Activated CD4-positive, alpha-beta memory T cell treated with anti-CD3 and anti-CD28 coated beads, Interleukin-2, amount 10 ng/mL, durations not matched to agents 7 days and 5 days (primary cell): ENCODE results near the gene APBA2. TPM values are rescaled to one million over a fixed set of nuclear protein-coding genes. Genes with fewer than 3 reads are reported as not detected.

Experiments
- CTCF ChIA-PET: fragments of 350-600 bp; sonication (Branson Sonifier 250); formaldehyde crosslinking; loops from one replicate; lab custom pipeline; 2021; ENCODE audit warnings: antibody characterized with exemption, inconsistent platforms; lab: Charles Lee
- POLR2A ChIA-PET: fragments of 350-600 bp; sonication (Branson Sonifier 250); formaldehyde crosslinking; loops from one replicate; lab custom pipeline; 2021; ENCODE audit warnings: antibody characterized with exemption; lab: Charles Lee
- DNase-seq: peaks from one replicate; pipeline ENCODE4 v3.0.0-alpha.2; 2020
- H3K27ac Mint-ChIP-seq: one replicate; pipeline ENCODE4 v1.8.0; 2021; ENCODE audit warnings: mild to moderate bottlenecking, mixed read lengths
- H3K27me3 Mint-ChIP-seq: one replicate; pipeline ENCODE4 v1.8.0; 2021; ENCODE audit warnings: mixed read lengths
- H3K36me3 Mint-ChIP-seq: one replicate; pipeline ENCODE4 v1.8.0; 2021; ENCODE audit warnings: low read depth, mixed read lengths
- H3K4me1 Mint-ChIP-seq: one replicate; pipeline ENCODE4 v1.8.0; 2021; ENCODE audit warnings: mixed read lengths
- H3K4me3 Mint-ChIP-seq: one replicate; pipeline ENCODE4 v1.8.0; 2021; ENCODE audit warnings: mild to moderate bottlenecking, mixed read lengths
- H3K9me3 Mint-ChIP-seq: one replicate; pipeline ENCODE4 v1.8.0; 2021; ENCODE audit warnings: mixed read lengths
- total RNA-seq, 2 experiments: library from RNA; stranded (reverse); gene quantifications; one replicate each; pipeline ENCODE4 v1.2.3, GENCODE V29; 2021

APBA2 gene
- total RNA-seq, 2 experiments from 2014 or later = 0.81 to 0.93 TPM

GRCh38 chr15:28986108-28986507 lies 100.3 kb downstream of the APBA2 start:
- Mint-ChIP-seq H3K9me3 (no peaks in the 10 kb centered on the region), H3K27ac (no peak overlapping the region), H3K4me3 (no peak overlapping the region), H3K27me3 (no peaks in the 10 kb centered on the region), H3K36me3 (no peaks in the 10 kb centered on the region), H3K4me1 (no peaks in the 10 kb centered on the region)
- ChIA-PET POLR2A (no interaction called here), CTCF (no interaction called here)
- no peak for DNase-seq

- ChIA-PET POLR2A (no interaction called here), CTCF (no interaction called here)
- Mint-ChIP-seq H3K4me1 (no peaks in the 10 kb centered on the region), H3K9me3 (no peaks in the 10 kb centered on the region), H3K27ac (no peak overlapping the region), H3K4me3 (no peak overlapping the region), H3K27me3 (no peaks in the 10 kb centered on the region), H3K36me3 (no peaks in the 10 kb centered on the region)
- DNase-seq = no peak
Observed at GRCh38 chr15:28986726-28987125, 101.0 kb downstream of the APBA2 start.

GRCh38 chr15:28987337-28987736 lies 101.6 kb downstream of the APBA2 start:
- no peak overlapping the region for H3K27ac Mint-ChIP-seq
- H3K27me3 Mint-ChIP-seq = no peaks in the 10 kb centered on the region
- ChIA-PET CTCF (no interaction called here), POLR2A (no interaction called here)
- no peaks in the 10 kb centered on the region for H3K36me3 Mint-ChIP-seq
- no peaks in the 10 kb centered on the region for H3K4me1 Mint-ChIP-seq
- no peak overlapping the region for H3K4me3 Mint-ChIP-seq
- DNase-seq = no peak
- no peaks in the 10 kb centered on the region for H3K9me3 Mint-ChIP-seq

GRCh38 chr15:28989239-28989830 lies 103.6 kb downstream of the APBA2 start:
- ChIA-PET POLR2A (no interaction called here), CTCF (interaction anchor here (1.2 kb wide), 1 partner anchor 20 kb away, joined by 3 read pairs; no protein-coding TSS in a partner anchor)
- Mint-ChIP-seq H3K4me1 (peaks cover 2% of the 10 kb centered on the region), H3K9me3 (no peaks in the 10 kb centered on the region), H3K27me3 (no peaks in the 10 kb centered on the region), H3K36me3 (no peaks in the 10 kb centered on the region), H3K27ac (no peak overlapping the region), H3K4me3 (no peak overlapping the region)
- no peak for DNase-seq

GRCh38 chr15:28989896-28990295 lies 104.1 kb downstream of the APBA2 start:
- no peak overlapping the region for H3K27ac Mint-ChIP-seq
- ChIA-PET POLR2A (no interaction called here), CTCF (interaction anchor here (1.2 to 1.4 kb wide), 2 partner anchors 20 to 100 kb away, joined by 3 read pairs; no protein-coding TSS in a partner anchor)
- no peaks in the 10 kb centered on the region for H3K9me3 Mint-ChIP-seq
- H3K4me1 Mint-ChIP-seq = peaks cover 2% of the 10 kb centered on the region
- DNase-seq = no peak
- H3K27me3 Mint-ChIP-seq = no peaks in the 10 kb centered on the region
- H3K36me3 Mint-ChIP-seq = no peaks in the 10 kb centered on the region
- no peak overlapping the region for H3K4me3 Mint-ChIP-seq

- ChIA-PET CTCF (interaction anchor here (1.2 to 1.4 kb wide), 2 partner anchors 19 to 100 kb away, joined by 3 read pairs; no protein-coding TSS in a partner anchor), POLR2A (no interaction called here)
- H3K27ac Mint-ChIP-seq = no peak overlapping the region
- peaks cover 2% of the 10 kb centered on the region for H3K4me1 Mint-ChIP-seq
- no peak overlapping the region for H3K4me3 Mint-ChIP-seq
- H3K36me3 Mint-ChIP-seq = no peaks in the 10 kb centered on the region
- H3K27me3 Mint-ChIP-seq = no peaks in the 10 kb centered on the region
- no peaks in the 10 kb centered on the region for H3K9me3 Mint-ChIP-seq
- no peak for DNase-seq
Observed at GRCh38 chr15:28990390-28990789, 104.6 kb downstream of the APBA2 start.

- Mint-ChIP-seq H3K27ac (no peak overlapping the region), H3K27me3 (no peaks in the 10 kb centered on the region), H3K9me3 (no peaks in the 10 kb centered on the region), H3K4me1 (peaks cover 2% of the 10 kb centered on the region), H3K4me3 (no peak overlapping the region), H3K36me3 (no peaks in the 10 kb centered on the region)
- POLR2A ChIA-PET = no interaction called here
- CTCF ChIA-PET = interaction anchor here (0.8 to 1.4 kb wide), 2 partner anchors 99 to 111 kb away, joined by 3 read pairs; no protein-coding TSS in a partner anchor
- no peak for DNase-seq
Observed at GRCh38 chr15:28991236-28992171, 105.7 kb downstream of the APBA2 start.

- DNase-seq = no peak
- no peaks in the 10 kb centered on the region for H3K27me3 Mint-ChIP-seq
- ChIA-PET CTCF (no interaction called here), POLR2A (no interaction called here)
- H3K27ac Mint-ChIP-seq = no peak overlapping the region
- no peaks in the 10 kb centered on the region for H3K36me3 Mint-ChIP-seq
- H3K9me3 Mint-ChIP-seq = no peaks in the 10 kb centered on the region
- H3K4me3 Mint-ChIP-seq = no peak overlapping the region
- H3K4me1 Mint-ChIP-seq = peaks cover 2% of the 10 kb centered on the region
Observed at GRCh38 chr15:28992336-28992864, 106.6 kb downstream of the APBA2 start.

GRCh38 chr15:28993051-28993719 lies 107.4 kb downstream of the APBA2 start:
- POLR2A ChIA-PET = no interaction called here
- no peak overlapping the region for H3K27ac Mint-ChIP-seq
- no peaks in the 10 kb centered on the region for H3K27me3 Mint-ChIP-seq
- no peak overlapping the region for H3K4me3 Mint-ChIP-seq
- no peaks in the 10 kb centered on the region for H3K9me3 Mint-ChIP-seq
- no peak for DNase-seq
- CTCF ChIA-PET = no interaction called here
- H3K4me1 Mint-ChIP-seq = peaks cover 2% of the 10 kb centered on the region
- no peaks in the 10 kb centered on the region for H3K36me3 Mint-ChIP-seq

GRCh38 chr15:28993720-28994053 lies 107.9 kb downstream of the APBA2 start:
- H3K4me1 Mint-ChIP-seq = peaks cover 2% of the 10 kb centered on the region
- DNase-seq = no peak
- no peak overlapping the region for H3K4me3 Mint-ChIP-seq
- POLR2A ChIA-PET = no interaction called here
- CTCF ChIA-PET = interaction anchor here (1.3 kb wide), 1 partner anchor 96 kb away, joined by 4 read pairs; no protein-coding TSS in a partner anchor
- H3K27ac Mint-ChIP-seq = no peak overlapping the region
- H3K36me3 Mint-ChIP-seq = no peaks in the 10 kb centered on the region
- no peaks in the 10 kb centered on the region for H3K9me3 Mint-ChIP-seq
- no peaks in the 10 kb centered on the region for H3K27me3 Mint-ChIP-seq

GRCh38 chr15:28994142-28994830 lies 108.5 kb downstream of the APBA2 start:
- Mint-ChIP-seq H3K4me1 (peaks cover 2% of the 10 kb centered on the region), H3K27me3 (no peaks in the 10 kb centered on the region), H3K9me3 (no peaks in the 10 kb centered on the region), H3K27ac (no peak overlapping the region), H3K4me3 (no peak overlapping the region), H3K36me3 (no peaks in the 10 kb centered on the region)
- POLR2A ChIA-PET = no interaction called here
- CTCF ChIA-PET = interaction anchor here (1.3 kb wide), 1 partner anchor 95 kb away, joined by 4 read pairs; no protein-coding TSS in a partner anchor
- no peak for DNase-seq

- DNase-seq = no peak
- Mint-ChIP-seq H3K9me3 (no peaks in the 10 kb centered on the region), H3K36me3 (no peaks in the 10 kb centered on the region), H3K4me1 (peaks cover 2% of the 10 kb centered on the region), H3K27me3 (no peaks in the 10 kb centered on the region), H3K27ac (no peak overlapping the region), H3K4me3 (no peak overlapping the region)
- ChIA-PET POLR2A (no interaction called here), CTCF (interaction anchor here (0.7 to 1.3 kb wide), 2 partner anchors 94 to 107 kb away, joined by 3 to 4 read pairs; no protein-coding TSS in a partner anchor)
Observed at GRCh38 chr15:28994831-28995596, 109.2 kb downstream of the APBA2 start.
